ENCODE data around the gene GRM8.

Gene GRM8

DNA sequence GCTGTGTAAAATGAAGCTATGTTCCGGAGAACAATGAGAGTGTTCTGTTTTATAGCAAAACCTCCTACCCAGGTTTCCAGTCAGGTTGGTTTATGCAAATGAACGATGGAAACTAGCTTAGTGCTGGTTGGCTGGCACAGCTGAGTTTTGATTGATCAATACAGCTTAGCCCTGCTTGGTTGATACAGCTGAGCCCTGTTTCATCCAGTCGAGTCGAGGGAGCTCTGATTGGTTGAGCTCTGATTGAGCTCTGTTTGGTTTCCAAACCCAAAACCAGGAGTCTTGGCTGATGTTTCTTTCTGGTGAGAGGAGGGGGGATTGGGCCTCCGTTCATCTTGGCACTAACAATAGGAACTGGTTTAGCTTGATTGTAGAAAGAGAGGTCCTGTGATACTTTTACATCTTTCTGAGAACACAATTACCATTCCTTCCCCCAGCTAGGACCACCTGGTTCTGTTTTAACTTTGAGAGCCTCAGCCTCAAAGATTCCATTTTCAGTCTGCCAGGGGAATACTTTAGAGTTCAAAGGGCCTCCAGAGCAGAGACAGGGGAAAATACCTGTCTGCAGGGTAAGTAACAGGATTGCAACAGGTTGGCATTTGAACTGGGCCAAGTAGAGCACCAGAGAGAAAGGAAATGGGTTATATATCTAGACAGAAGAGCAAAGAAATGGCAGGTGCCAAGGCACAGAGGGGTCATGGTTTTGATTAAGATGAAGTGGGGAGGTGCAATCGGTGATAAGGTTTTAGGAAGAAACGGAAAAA is 210.9 kb downstream of the GRM8 start:
- no peak overlapping the region for H2AFZ ChIP-seq (ENCODE audit: low read length)
- no peak overlapping the region for H3K4me2 ChIP-seq (ENCODE audit: low read depth, low read length)
- no peaks in the 10 kb centered on the region for H3K9me3 ChIP-seq (replicated peaks; ENCODE audit: insufficient read depth, low read length)
- no peak overlapping the region for H3K9ac ChIP-seq (ENCODE audit: low read length)
- H3F3A ChIP-seq (ENCODE audit: insufficient read depth, low read length) = no peaks in the 10 kb centered on the region
- no peak overlapping the region for H3K27ac ChIP-seq (ENCODE audit: low read length)
- no peaks in the 10 kb centered on the region for H4K20me1 ChIP-seq (ENCODE audit: insufficient read depth, low read length)
- H3K4me3 ChIP-seq (ENCODE audit: low read length) = no peak overlapping the region
- no peak for TF ChIP-seq EZH2 (optimal IDR thresholded peaks at IDR 0.05; ENCODE audit: low read depth, low read length)
- TF ChIP-seq, protein P1, sequence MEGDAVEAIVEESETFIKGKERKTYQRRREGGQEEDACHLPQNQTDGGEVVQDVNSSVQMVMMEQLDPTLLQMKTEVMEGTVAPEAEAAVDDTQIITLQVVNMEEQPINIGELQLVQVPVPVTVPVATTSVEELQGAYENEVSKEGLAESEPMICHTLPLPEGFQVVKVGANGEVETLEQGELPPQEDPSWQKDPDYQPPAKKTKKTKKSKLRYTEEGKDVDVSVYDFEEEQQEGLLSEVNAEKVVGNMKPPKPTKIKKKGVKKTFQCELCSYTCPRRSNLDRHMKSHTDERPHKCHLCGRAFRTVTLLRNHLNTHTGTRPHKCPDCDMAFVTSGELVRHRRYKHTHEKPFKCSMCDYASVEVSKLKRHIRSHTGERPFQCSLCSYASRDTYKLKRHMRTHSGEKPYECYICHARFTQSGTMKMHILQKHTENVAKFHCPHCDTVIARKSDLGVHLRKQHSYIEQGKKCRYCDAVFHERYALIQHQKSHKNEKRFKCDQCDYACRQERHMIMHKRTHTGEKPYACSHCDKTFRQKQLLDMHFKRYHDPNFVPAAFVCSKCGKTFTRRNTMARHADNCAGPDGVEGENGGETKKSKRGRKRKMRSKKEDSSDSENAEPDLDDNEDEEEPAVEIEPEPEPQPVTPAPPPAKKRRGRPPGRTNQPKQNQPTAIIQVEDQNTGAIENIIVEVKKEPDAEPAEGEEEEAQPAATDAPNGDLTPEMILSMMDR (IDR thresholded peaks at IDR 0.05; ENCODE audit: low read length) = no peak
- TF ChIP-seq EZH2phosphoT487 (IDR thresholded peaks at IDR 0.05; ENCODE audit: low read length) = no peak
- H3K79me2 ChIP-seq (ENCODE audit: low read length) = no peaks in the 10 kb centered on the region
- DNase-seq = no peak
- no peaks in the 10 kb centered on the region for H3K4me1 ChIP-seq (ENCODE audit: low read length)
- H3K27me3 ChIP-seq (replicated peaks; ENCODE audit: insufficient read depth, low read length) = no peaks in the 10 kb centered on the region
- no peaks in the 10 kb centered on the region for H3K36me3 ChIP-seq (replicated peaks; ENCODE audit: insufficient read depth, low read length)
- no peaks in the 10 kb centered on the region for H3K9me2 ChIP-seq (replicated peaks; ENCODE audit: insufficient read depth, low read length)

DNA sequence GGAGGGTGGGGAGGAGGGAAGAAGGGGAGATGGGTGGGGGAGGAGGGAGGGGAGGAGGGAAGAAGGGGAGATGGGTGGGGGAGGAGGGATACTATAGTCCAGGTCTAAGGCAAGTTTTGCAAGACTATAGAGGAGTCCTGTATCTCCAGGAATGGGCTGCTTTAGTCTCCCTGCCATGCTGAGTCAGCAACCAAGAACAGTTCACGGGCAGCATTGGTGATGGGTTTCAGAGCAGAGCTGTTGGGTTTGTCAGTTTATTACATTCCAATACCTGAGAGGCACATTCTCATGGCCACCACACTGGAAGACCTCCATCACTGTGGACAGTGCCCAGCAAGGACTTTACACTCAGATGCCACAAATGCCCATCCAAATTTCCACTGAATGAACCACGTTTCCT is 212.7 kb downstream of the GRM8 start:
- TF ChIP-seq, protein P1 (IDR thresholded peaks at IDR 0.05; ENCODE audit: low read length) = no peak
- TF ChIP-seq EZH2 (optimal IDR thresholded peaks at IDR 0.05; ENCODE audit: low read depth, low read length) = no peak
- H2AFZ ChIP-seq (ENCODE audit: low read length) = no peak overlapping the region
- H3K4me3 ChIP-seq (ENCODE audit: low read length) = no peak overlapping the region
- no peak overlapping the region for H3K9ac ChIP-seq (ENCODE audit: low read length)
- no peaks in the 10 kb centered on the region for H3K9me3 ChIP-seq (replicated peaks; ENCODE audit: insufficient read depth, low read length)
- no peak for DNase-seq
- no peaks in the 10 kb centered on the region for H3K27me3 ChIP-seq (replicated peaks; ENCODE audit: insufficient read depth, low read length)
- H4K20me1 ChIP-seq (ENCODE audit: insufficient read depth, low read length) = no peaks in the 10 kb centered on the region
- no peaks in the 10 kb centered on the region for H3K79me2 ChIP-seq (ENCODE audit: low read length)
- no peaks in the 10 kb centered on the region for H3K9me2 ChIP-seq (replicated peaks; ENCODE audit: insufficient read depth, low read length)
- no peak overlapping the region for H3K4me2 ChIP-seq (ENCODE audit: low read depth, low read length)
- H3K4me1 ChIP-seq (ENCODE audit: low read length) = no peaks in the 10 kb centered on the region
- H3K36me3 ChIP-seq (replicated peaks; ENCODE audit: insufficient read depth, low read length) = no peaks in the 10 kb centered on the region
- H3K27ac ChIP-seq (ENCODE audit: low read length) = no peak overlapping the region
- no peaks in the 10 kb centered on the region for H3F3A ChIP-seq (ENCODE audit: insufficient read depth, low read length)

DNA sequence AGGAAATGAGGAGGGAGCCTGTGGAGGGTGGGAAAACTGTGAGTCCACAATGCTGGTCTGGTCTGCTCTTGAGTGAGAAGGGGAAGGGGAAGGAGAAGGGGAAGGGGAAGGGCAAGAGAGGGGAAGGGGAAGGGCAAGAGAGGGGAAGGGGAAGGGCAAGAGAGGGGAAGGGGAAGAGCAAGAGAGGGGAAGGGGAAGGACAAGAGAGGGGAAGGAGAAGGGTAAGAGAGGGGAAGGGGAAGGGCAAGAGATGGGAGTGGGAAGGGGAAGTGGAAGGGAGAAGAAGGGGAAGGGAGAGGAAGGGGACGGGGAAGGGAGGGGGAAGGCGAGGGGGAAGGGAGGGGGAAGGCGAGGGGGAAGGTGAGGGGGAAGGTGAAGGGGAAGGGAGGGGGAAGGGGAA is 213.2 kb downstream of the GRM8 start:
- H3K79me2 ChIP-seq (ENCODE audit: low read length) = no peaks in the 10 kb centered on the region
- no peaks in the 10 kb centered on the region for H3K36me3 ChIP-seq (replicated peaks; ENCODE audit: insufficient read depth, low read length)
- H3K27me3 ChIP-seq (replicated peaks; ENCODE audit: insufficient read depth, low read length) = no peaks in the 10 kb centered on the region
- no peak overlapping the region for H2AFZ ChIP-seq (ENCODE audit: low read length)
- no peak overlapping the region for H3K4me2 ChIP-seq (ENCODE audit: low read depth, low read length)
- no peak for DNase-seq
- TF ChIP-seq EZH2 (optimal IDR thresholded peaks at IDR 0.05; ENCODE audit: low read depth, low read length) = no peak
- TF ChIP-seq, protein P1 (IDR thresholded peaks at IDR 0.05; ENCODE audit: low read length) = no peak
- no peak for TF ChIP-seq EZH2phosphoT487 (IDR thresholded peaks at IDR 0.05; ENCODE audit: low read length)
- no peaks in the 10 kb centered on the region for H3K9me3 ChIP-seq (replicated peaks; ENCODE audit: insufficient read depth, low read length)
- H3F3A ChIP-seq (ENCODE audit: insufficient read depth, low read length) = no peaks in the 10 kb centered on the region
- H3K27ac ChIP-seq (ENCODE audit: low read length) = no peak overlapping the region
- H3K4me1 ChIP-seq (ENCODE audit: low read length) = no peaks in the 10 kb centered on the region
- H3K9me2 ChIP-seq (replicated peaks; ENCODE audit: insufficient read depth, low read length) = no peaks in the 10 kb centered on the region
- no peak overlapping the region for H3K9ac ChIP-seq (ENCODE audit: low read length)
- H3K4me3 ChIP-seq (ENCODE audit: low read length) = no peak overlapping the region
- no peaks in the 10 kb centered on the region for H4K20me1 ChIP-seq (ENCODE audit: insufficient read depth, low read length)
